ENCODE data around the gene ANKRD23. TPM values are rescaled to one million over a fixed set of nuclear protein-coding genes. Genes with fewer than 3 reads are reported as not detected.

ANKRD23 gene
- total and polyA plus RNA-seq, 2 of the 13 experiments (the other 11 are each of a cell fraction or from before 2014, with no cell fraction given): 1.5 to 1.6 TPM

- in situ Hi-C loops (cut with HindIII; ENCODE audit: extremely low pct_ligation_motif_present, low pct_unique_long_range_greater_than_20kb): no loop called here
- POLR2A ChIA-PET: no interaction called here
- peaks cover 40 to 96% of the 10 kb centered on the region in 2 experiments for H3K27me3 ChIP-seq (ENCODE audit: control insufficient read depth in 1 of 2, insufficient read depth in 2 of 2, low read length in 2 of 2)
- FAIRE-seq (no peak), DNase-seq (ENCODE audit: low spot score) (no peak), ATAC-seq (no peak)
- no peak overlapping the region for H2AFZ ChIP-seq (ENCODE audit: low read length)
- H3K4me2 ChIP-seq (ENCODE audit: low read depth, low read length): no peak overlapping the region
- no TSS peak for BruUV-seq (replicated peaks)
- no peaks in the 10 kb centered on the region for H3K4me1 ChIP-seq (ENCODE audit: insufficient read depth, low read length)
- H3K9me3 ChIP-seq (ENCODE audit: low read length): no peaks in the 10 kb centered on the region
- no peak overlapping the region for H3K9ac ChIP-seq (ENCODE audit: insufficient read depth, low read depth, low read length)
- H3K79me2 ChIP-seq (ENCODE audit: insufficient read depth, low read length): no peaks in the 10 kb centered on the region
- CTCF ChIA-PET (ENCODE audit: low intra/inter-chr PET ratio, low total read pairs): no interaction called here
- no peak for TF ChIP-seq KDM4B (CRISPR knock-in tag; IDR thresholded peaks at IDR 0.05)
- no peak for TF ChIP-seq RXRB (CRISPR knock-in tag; IDR thresholded peaks at IDR 0.05; ENCODE audit: borderline replicate concordance)
- no peak for TF ChIP-seq ZNF224 (CRISPR knock-in tag; IDR thresholded peaks at IDR 0.05)
- TF ChIP-seq GABPA (IDR thresholded peaks at IDR 0.05; ENCODE audit: low read depth, low read length): no peak
- no peak for TF ChIP-seq GABPA (CRISPR knock-in tag; IDR thresholded peaks at IDR 0.05; ENCODE audit: low read depth)
- no peak for TF ChIP-seq DMAP1 (CRISPR knock-in tag; IDR thresholded peaks at IDR 0.05)
- TF ChIP-seq ZFAT (CRISPR knock-in tag; conservative IDR thresholded peaks at IDR 0.05): no peak
- no peak overlapping the region for H3K4me3 ChIP-seq (replicated peaks in 1 of 3; ENCODE audit: insufficient read depth in 1 of 3, low read depth in 2 of 3, low read length in 3 of 3)
- no peak overlapping the region for H3K27ac ChIP-seq (ENCODE audit: extremely low read length, insufficient read depth, low read length)
- 6% methylated on average over 3 of the region's 7 CpGs for WGBS (ENCODE audit: low lambda C conversion rate)
- no peaks in the 10 kb centered on the region; the same call in 1 of the 2 replicates for H4K20me1 ChIP-seq (ENCODE audit: insufficient read depth, low read length)
- intact Hi-C loops (cut with micrococcal nuclease; ENCODE audit: unreplicated experiment): no loop called here
- H3K36me3 ChIP-seq (replicated peaks in 1 of 2; ENCODE audit: control insufficient read depth in 1 of 2, insufficient read depth in 2 of 2, low read length in 2 of 2): no peaks in the 10 kb centered on the region
Measured at GRCh38 chr2:96878171-96878570, 34.4 kb upstream of the ANKRD23 start.

- H2AFZ ChIP-seq (ENCODE audit: low read length): no peak overlapping the region
- 29% methylated on average over 13 of the region's 15 CpGs for WGBS (ENCODE audit: low lambda C conversion rate)
- no peaks in the 10 kb centered on the region; the same call in 1 of the 2 replicates for H4K20me1 ChIP-seq (ENCODE audit: insufficient read depth, low read length)
- H3K9me3 ChIP-seq (ENCODE audit: low read length): no peaks in the 10 kb centered on the region
- in situ Hi-C loops (cut with HindIII; ENCODE audit: extremely low pct_ligation_motif_present, low pct_unique_long_range_greater_than_20kb) (no loop called here), intact Hi-C loops (cut with micrococcal nuclease; ENCODE audit: unreplicated experiment) (no loop called here)
- ChIA-PET POLR2A (no interaction called here), CTCF (ENCODE audit: low intra/inter-chr PET ratio, low total read pairs) (no interaction called here)
- peaks cover 37 to 95% of the 10 kb centered on the region in 2 experiments for H3K27me3 ChIP-seq (ENCODE audit: control insufficient read depth in 1 of 2, insufficient read depth in 2 of 2, low read length in 2 of 2)
- FAIRE-seq (no peak), ATAC-seq (no peak), DNase-seq (ENCODE audit: low spot score) (no peak)
- H3K9ac ChIP-seq (ENCODE audit: insufficient read depth, low read depth, low read length): no peak overlapping the region
- no peak overlapping the region for H3K27ac ChIP-seq (ENCODE audit: extremely low read length, insufficient read depth, low read length)
- BruUV-seq (replicated peaks): no TSS peak
- peaks cover 4% of the 10 kb centered on the region for H3K4me1 ChIP-seq (ENCODE audit: insufficient read depth, low read length)
- no peak overlapping the region for H3K4me2 ChIP-seq (ENCODE audit: low read depth, low read length)
- no peak overlapping the region for H3K4me3 ChIP-seq (replicated peaks in 1 of 3; ENCODE audit: insufficient read depth in 1 of 3, low read depth in 2 of 3, low read length in 3 of 3)
- no peaks in the 10 kb centered on the region for H3K79me2 ChIP-seq (ENCODE audit: insufficient read depth, low read length)
- H3K36me3 ChIP-seq (replicated peaks in 1 of 2; ENCODE audit: control insufficient read depth in 1 of 2, insufficient read depth in 2 of 2, low read length in 2 of 2): no peaks in the 10 kb centered on the region
- TF ChIP-seq GABPB1 (CRISPR knock-in tag; IDR thresholded peaks at IDR 0.05) (0 out of 2 replicates have a peak, but pooled peaks have one; percentile 13), AGO1 (IDR thresholded peaks at IDR 0.05; ENCODE audit: low read depth, low read length, poor library complexity, severe bottlenecking) (no peak)
Measured at GRCh38 chr2:96877631-96878092, 33.8 kb upstream of the ANKRD23 start.

All from HepG2 (cell line).